K562 (cell line): ENCODE data around the gene ZNF804A. TPM values are rescaled to one million over a fixed set of nuclear protein-coding genes. Genes with fewer than 3 reads are reported as not detected.

Experiments
- ATAC-seq: fragments of 200-7000 bp; cut with Tn5 transposase; 3 replicates; pipeline ENCODE4 v1.9.1; 2020; ENCODE audit warnings: moderate library complexity
- BruUV-seq: library from RNA; stranded (reverse); fragments of 400-500 nt; replicated peaks from 2 replicates; lab custom pipeline; 2021; lab: Mats Ljungman, UMichigan
- CTCF ChIA-PET: fragments of 300-600 bp; formaldehyde crosslinking; extraction: SDS; loops from one replicate; lab custom pipeline; 2021; ENCODE audit warnings: low intra/inter-chr PET ratio; lab: Yijun Ruan, JAX
- POLR2A ChIA-PET: fragments of 300-600, 350-650 bp; sonication (Branson Sonifier 250); formaldehyde crosslinking; extraction: SDS; loops from one replicate; lab custom pipeline; 2021; ENCODE audit warnings: antibody characterized with exemption, inconsistent platforms; lab: Yijun Ruan, JAX
- DNase-seq, 4 experiments: peaks; one replicate each; pipeline versions ENCODE4 v3.0.0 to v3.0.0-alpha.2; 2011 to 2018; ENCODE audit warnings: low spot score in 3 of 4, mixed read lengths in 3 of 4; ENCODE audit errors: extremely low read depth in 1 of 4
- FAIRE-seq: peaks from 2 replicates; lab custom pipeline; 2011; peaks lifted over from hg19 to GRCh38; lab: Jason Lieb, UNC
- H2AFZ ChIP-seq: 2 replicates; pipeline ENCODE4 v1.6.0; 2011; ENCODE audit warnings: low read depth, low read length, control low read depth, inconsistent platforms
- H3K27ac ChIP-seq: fragments of 200-600 bp; 3 replicates; pipeline ENCODE4 v1.8.0; 2011; ENCODE audit warnings: low read depth, mild to moderate bottlenecking, control low read depth, inconsistent platforms, low read length, moderate library complexity, mixed read lengths; ENCODE audit errors: extremely low read depth
- H3K27me3 ChIP-seq, 2 experiments: fragments of 300-600 bp in 1 of 2; 2 replicates in 1 of 2; 3 replicates in 1 of 2; pipeline versions ENCODE4 v1.6.0 to v1.8.0; 2011; ENCODE audit warnings: inconsistent platforms in 2 of 2, low read length in 2 of 2, mild to moderate bottlenecking in 1 of 2, mixed read lengths in 1 of 2, moderate library complexity in 1 of 2; ENCODE audit not compliant: control insufficient read depth in 2 of 2, insufficient read depth in 2 of 2
- H3K36me3 ChIP-seq: fragments of 300-600 bp; 3 replicates; pipeline ENCODE4 v1.8.0; 2011; ENCODE audit warnings: mild to moderate bottlenecking, low read length, inconsistent platforms; ENCODE audit not compliant: control insufficient read depth, insufficient read depth
- H3K4me1 ChIP-seq, 2 experiments: fragments of 200-600 bp in 1 of 2; replicated peaks in 1 of 2; 2 replicates in 1 of 2; 3 replicates in 1 of 2; pipeline versions ENCODE4 v1.5.1 to v1.8.0; 2011; ENCODE audit warnings: inconsistent platforms in 2 of 2, low read length in 2 of 2, mild to moderate bottlenecking in 1 of 2, mixed read lengths in 1 of 2, moderate library complexity in 1 of 2; ENCODE audit not compliant: control insufficient read depth in 2 of 2, insufficient read depth in 2 of 2
- H3K4me2 ChIP-seq: 2 replicates; pipeline ENCODE4 v1.6.1; 2011; ENCODE audit warnings: low read length, control low read depth, inconsistent platforms, mixed read lengths; ENCODE audit not compliant: insufficient read depth
- H3K4me3 ChIP-seq: fragments of 200-600 bp; sonication (generic), shearing (Covaris generic); 2 replicates; pipeline ENCODE4 v1.5.1; 2016; ENCODE audit warnings: control low read depth, inconsistent platforms
- H3K79me2 ChIP-seq: fragments of 200-600 bp; 3 replicates; pipeline ENCODE4 v1.8.0; 2011; ENCODE audit warnings: low read length, inconsistent platforms; ENCODE audit not compliant: control insufficient read depth, insufficient read depth
- H3K9ac ChIP-seq, 2 experiments: 2 replicates each; pipeline versions ENCODE4 v1.6.0 to v1.6.1; 2011; ENCODE audit warnings: low read depth in 2 of 2, low read length in 2 of 2, control low read depth in 1 of 2, inconsistent platforms in 1 of 2, mild to moderate bottlenecking in 1 of 2, mixed read lengths in 1 of 2; ENCODE audit not compliant: insufficient read depth in 1 of 2
- H3K9me1 ChIP-seq: one replicate; pipeline ENCODE4 v1.6.0; 2011; ENCODE audit warnings: inconsistent platforms, mild to moderate bottlenecking, low read length, moderate library complexity; ENCODE audit not compliant: control insufficient read depth, insufficient read depth
- H3K9me3 ChIP-seq: replicated peaks from 2 replicates; pipeline ENCODE4 v1.5.1; 2011; ENCODE audit warnings: low read depth, low read length, inconsistent platforms; ENCODE audit not compliant: control insufficient read depth, insufficient read depth
- H4K20me1 ChIP-seq: replicated peaks from 2 replicates; pipeline ENCODE4 v1.6.1; 2011; ENCODE audit warnings: low read length, inconsistent platforms, mixed read lengths; ENCODE audit not compliant: control insufficient read depth, insufficient read depth
- HDAC8 ChIP-seq: fragments of 450-650 bp; IDR thresholded peaks from 2 replicates; pipeline ENCODE4 v1.6.1; 2016; ENCODE audit warnings: mild to moderate bottlenecking, missing genetic modification characterization, moderate library complexity, missing compliant biosample characterization
- RFX5 ChIP-seq: IDR thresholded peaks from 2 replicates; pipeline ENCODE4 v1.6.1; 2011; ENCODE audit warnings: low read depth, mild to moderate bottlenecking, improper control_type of control experiment, low read length
- ZBTB5 ChIP-seq: fragments of 450-650 bp; IDR thresholded peaks from 2 replicates; pipeline ENCODE4 v1.6.1; 2017; ENCODE audit warnings: antibody characterized with exemption
- ZHX1 ChIP-seq: fragments of 150-350 bp; conservative IDR thresholded peaks from 2 replicates; pipeline ENCODE4 v1.6.1; 2014; ENCODE audit warnings: low read length
- ZNF316 ChIP-seq: fragments of 450-650 bp; IDR thresholded peaks from 2 replicates; pipeline ENCODE4 v1.6.1; 2016
- WGBS: fragments of 100-300 bp; shearing (Covaris generic); methylation state at CpG from one replicate; pipeline ENCODE4 v1.1.6; 2016; ENCODE audit warnings: low coverage, mixed read lengths; ENCODE audit not compliant: insufficient coverage; ENCODE audit errors: missing lambda C conversion rate; 5-methylcytosine and 5-hydroxymethylcytosine counted together
- in situ Hi-C: fragments of 300-500 bp; cut with MboI; formaldehyde crosslinking; loops from 4 replicates; pipeline ENCODE4 v1.15.0; 2018; ENCODE audit warnings: inconsistent platforms, mixed read lengths
- intact Hi-C: fragments of 100-400 bp; cut with micrococcal nuclease; formaldehyde crosslinking; loops from 2 replicates; pipeline ENCODE4 v1.14.2; 2022
- polyA plus RNA-seq, 8 experiments: library from polyadenylated mRNA; depleted of rRNA in 4 of 8; stranded (reverse) in 5 of 8; unstranded in 3 of 8; fragments of >200 nt; fragmentation: Nextera tagmentation in 2 of 8; fragmentation: Illumina TruSeq in 1 of 8; extraction: Ambion mirVana in 2 of 8; extraction: Trizol in 1 of 8; gene quantifications; 2 replicates each; pipeline versions ENCODE4 v1.2.1 to v1.2.3, GENCODE V29; 2011 to 2014; ENCODE audit warnings: inconsistent platforms in 1 of 8, missing spikeins in 1 of 8
- total RNA-seq, 7 experiments: library from RNA; depleted of rRNA in 6 of 7; stranded (reverse); fragments of >200 nt in 6 of 7; fragmentation: Illumina TruSeq in 2 of 7; extraction: Trizol in 2 of 7; gene quantifications; 2 replicates each; pipeline versions ENCODE4 v1.2.1 to v1.2.3, GENCODE V29; 2011 to 2021; ENCODE audit warnings: low replicate concordance in 1 of 7
- TF ChIP-seq, protein P1 (sequence below), 2 experiments: fragments of 250-450 bp in 1 of 2; fragments of 450-650 bp in 1 of 2; sonication (Bioruptor Pico) in 1 of 2; IDR thresholded peaks; 2 replicates each; pipeline versions ENCODE4 v1.6.1 to v1.8.0; 2016 to 2021; ENCODE audit warnings: mild to moderate bottlenecking in 2 of 2, moderate library complexity in 2 of 2, missing compliant biosample characterization in 1 of 2, missing genetic modification characterization in 1 of 2

ZNF804A gene
- total and polyA plus RNA-seq, 9 of the 15 experiments (the other 6 are each of a cell fraction or from before 2014, with no cell fraction given): 0.01 to 1.2 (median 0.73) TPM

GRCh38 chr2:184756161-184756560 lies 157.8 kb downstream of the ZNF804A start:
- 10% methylated on average over 1 of the region's 1 CpG for WGBS
- H3K4me2 ChIP-seq: no peak overlapping the region
- no TSS peak for BruUV-seq
- CTCF ChIA-PET: no interaction called here
- H3K9me3 ChIP-seq: no peaks in the 10 kb centered on the region
- no peaks in the 10 kb centered on the region for H4K20me1 ChIP-seq
- no peak overlapping the region for H3K4me3 ChIP-seq
- H3K4me1 ChIP-seq: no peaks in the 10 kb centered on the region
- FAIRE-seq: no peak
- no peak for ATAC-seq
- intact Hi-C loops: no loop called here
- H2AFZ ChIP-seq: no peak overlapping the region
- H3K9me1 ChIP-seq: no peaks in the 10 kb centered on the region
- H3K9ac ChIP-seq: no peak overlapping the region
- DNase-seq: no peak
- H3K27me3 ChIP-seq: no peaks in the 10 kb centered on the region
- POLR2A ChIA-PET: no interaction called here
- H3K36me3 ChIP-seq: no peaks in the 10 kb centered on the region
- H3K27ac ChIP-seq: no peak overlapping the region
- no peaks in the 10 kb centered on the region for H3K79me2 ChIP-seq
- TF ChIP-seq, protein P1, sequence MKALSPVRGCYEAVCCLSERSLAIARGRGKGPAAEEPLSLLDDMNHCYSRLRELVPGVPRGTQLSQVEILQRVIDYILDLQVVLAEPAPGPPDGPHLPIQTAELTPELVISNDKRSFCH (CRISPR knock-in tag; IDR thresholded peaks at IDR 0.05): no peak
- TF ChIP-seq, protein P1 (tag; IDR thresholded peaks at IDR 0.05): no peak
- TF ChIP-seq HDAC8 (tag) (no peak), ZHX1 (no peak), ZBTB5 (no peak), ZNF316 (peak; percentile 2; the same call in 1 of the 2 replicates), RFX5 (no peak)
- in situ Hi-C loops: no loop called here
